Suprapubic skin (tissue), 4 donors: ENCODE measurements around the gene CRYBA2.

Experiments used
- CTCF ChIP-seq, 2 donors: fragments of 200-600 bp in 1 of 2; fragments of 450-650 bp in 1 of 2; sonication (generic) in 1 of 2; IDR thresholded peaks; one replicate each; pipeline ENCODE4 v1.5.1; 2016 to 2019; ENCODE audit warnings: antibody characterized with exemption in 2 of 2, mild to moderate bottlenecking in 1 of 2, moderate library complexity in 1 of 2
- EP300 ChIP-seq: sonication (generic); formaldehyde crosslinking; IDR thresholded peaks from one replicate; pipeline ENCODE4 v1.6.1; 2017; ENCODE audit warnings: antibody characterized with exemption
- POLR2A ChIP-seq, 2 donors: fragments of 450-650 bp; IDR thresholded peaks; one replicate each; pipeline ENCODE4 v1.6.1; 2017; ENCODE audit warnings: antibody characterized with exemption in 2 of 2, mild to moderate bottlenecking in 2 of 2, moderate library complexity in 2 of 2
- POLR2AphosphoS5 ChIP-seq, 3 donors: sonication (generic); formaldehyde crosslinking; IDR thresholded peaks; one replicate each; pipeline ENCODE4 v1.6.1; 2017; ENCODE audit warnings: antibody characterized with exemption in 3 of 3

- TF ChIP-seq CTCF (IDR thresholded peaks at IDR 0.05) (no peak), POLR2AphosphoS5 (IDR thresholded peaks at IDR 0.05) (no peak), EP300 (no peak), POLR2A (IDR thresholded peaks at IDR 0.05) (no peak)
These were observed 3.2 kb downstream of the CRYBA2 start for GRCh38 chr2:218990052-218990451.
